H1 (cell line): Measurements from ENCODE around the gene PTX4. TPM values are rescaled to one million over a fixed set of nuclear protein-coding genes. Genes with fewer than 3 reads are reported as not detected.
A peak's percentile ranks its signal among the peaks of the same experiment; 100 is the strongest.

Experiments
- CTCF ChIA-PET: fragments of 300-600 bp; sonication (Branson Sonifier 250); formaldehyde crosslinking; loops from one replicate; lab custom pipeline; 2021; ENCODE audit not compliant: partially characterized antibody; lab: Charles Lee
- POLR2A ChIA-PET: fragments of 300-600 bp; sonication (Branson Sonifier 250); formaldehyde crosslinking; loops from one replicate; lab custom pipeline; 2021; ENCODE audit warnings: inconsistent platforms; ENCODE audit not compliant: partially characterized antibody; lab: Charles Lee
- DNase-seq, 2 experiments: peaks; one replicate each; pipeline versions ENCODE4 v3.0.0 to v3.0.0-alpha.2; 2010 to 2022; ENCODE audit warnings: low spot score in 2 of 2, low read depth in 1 of 2, mixed read lengths in 1 of 2
- FAIRE-seq: peaks from 2 replicates; lab custom pipeline; 2011; peaks lifted over from hg19 to GRCh38; lab: Jason Lieb, UNC
- H2AFZ ChIP-seq: 2 replicates; pipeline ENCODE4 v1.8.1; 2012; ENCODE audit warnings: low read length, inconsistent platforms
- H2AK5ac ChIP-seq: 2 replicates; pipeline ENCODE4 v1.6.1; 2013; ENCODE audit warnings: low read depth, low read length
- H2BK120ac ChIP-seq: replicated peaks from 2 replicates; pipeline ENCODE3; 2013; ENCODE audit warnings: low read depth, low read length, inconsistent platforms
- H2BK12ac ChIP-seq: 2 replicates; pipeline ENCODE4 v1.6.1; 2013; ENCODE audit warnings: low read depth, low read length
- H2BK15ac ChIP-seq: 2 replicates; pipeline ENCODE4 v1.6.1; 2013; ENCODE audit warnings: low read length
- H2BK20ac ChIP-seq: 2 replicates; pipeline ENCODE4 v1.6.1; 2013; ENCODE audit warnings: low read length
- H2BK5ac ChIP-seq: 2 replicates; pipeline ENCODE4 v1.6.1; 2013; ENCODE audit warnings: low read depth, low read length
- H3K14ac ChIP-seq: 2 replicates; pipeline ENCODE4 v1.6.1; 2013; ENCODE audit warnings: inconsistent platforms; ENCODE audit not compliant: insufficient read length
- H3K18ac ChIP-seq: 2 replicates; pipeline ENCODE4 v1.6.1; 2013; ENCODE audit warnings: low read length; ENCODE audit errors: extremely low read depth
- H3K23ac ChIP-seq: 2 replicates; pipeline ENCODE4 v1.6.1; 2013; ENCODE audit warnings: inconsistent platforms; ENCODE audit not compliant: insufficient read length
- H3K23me2 ChIP-seq: 2 replicates; pipeline ENCODE4 v1.6.1; 2013; ENCODE audit warnings: low read depth, low read length
- H3K27ac ChIP-seq: 2 replicates; pipeline ENCODE4 v1.6.1; 2011; ENCODE audit warnings: low read depth, low read length, inconsistent platforms
- H3K27me3 ChIP-seq, 4 experiments: replicated peaks in 1 of 4; 1 replicate in 1 of 4; 2 replicates in 3 of 4; pipeline versions ENCODE4 v1.6.1 to v1.8.1; 2011 to 2013; ENCODE audit warnings: low read length in 3 of 4, mild to moderate bottlenecking in 3 of 4, inconsistent platforms in 2 of 4, mixed read lengths in 2 of 4, moderate library complexity in 1 of 4; ENCODE audit not compliant: control insufficient read depth in 3 of 4, insufficient read depth in 3 of 4; ENCODE audit errors: extremely low read depth in 1 of 4
- H3K36me3 ChIP-seq, 4 experiments: 2 replicates each; pipeline versions ENCODE4 v1.6.1 to v1.8.1; 2011 to 2013; ENCODE audit warnings: mild to moderate bottlenecking in 4 of 4, low read length in 3 of 4, moderate library complexity in 2 of 4, control low read depth in 1 of 4, inconsistent platforms in 1 of 4; ENCODE audit not compliant: insufficient read depth in 4 of 4, control insufficient read depth in 2 of 4
- H3K4ac ChIP-seq: replicated peaks from 2 replicates; pipeline ENCODE3; 2013; ENCODE audit warnings: low read length, low read depth, mixed read lengths, inconsistent platforms; ENCODE audit not compliant: insufficient read length
- H3K4me1 ChIP-seq, 4 experiments: replicated peaks in 1 of 4; 1 replicate in 1 of 4; 2 replicates in 3 of 4; pipeline versions ENCODE4 v1.6.1 to v1.8.1; 2011 to 2013; ENCODE audit warnings: low read length in 3 of 4, inconsistent platforms in 2 of 4, mixed read lengths in 1 of 4; ENCODE audit not compliant: insufficient read depth in 4 of 4, control insufficient read depth in 3 of 4
- H3K4me2 ChIP-seq, 2 experiments: 2 replicates each; pipeline versions ENCODE4 v1.6.1 to v1.8.1; 2011 to 2013; ENCODE audit warnings: low read depth in 2 of 2, low read length in 2 of 2, control low read depth in 1 of 2, inconsistent platforms in 1 of 2, mild to moderate bottlenecking in 1 of 2; ENCODE audit not compliant: insufficient read depth in 1 of 2
- H3K4me3 ChIP-seq, 4 experiments: fragments of 200-600, 300-600 bp in 1 of 4; sonication (generic), shearing (Covaris generic), sonication (Bioruptor Twin) in 1 of 4; 2 replicates each; pipeline versions ENCODE4 v1.5.1 to v1.8.1; 2011 to 2016; ENCODE audit warnings: low read length in 4 of 4, low read depth in 3 of 4, control low read depth in 2 of 4, inconsistent platforms in 2 of 4, mild to moderate bottlenecking in 2 of 4, mixed read lengths in 1 of 4, moderate library complexity in 1 of 4; ENCODE audit not compliant: insufficient read depth in 2 of 4; ENCODE audit errors: extremely low read depth in 1 of 4
- H3K56ac ChIP-seq: replicated peaks from 2 replicates; pipeline ENCODE3; 2013; ENCODE audit warnings: low read depth, mild to moderate bottlenecking, mixed read lengths, low read length, inconsistent platforms; ENCODE audit not compliant: insufficient read length
- H3K79me1 ChIP-seq: 2 replicates; pipeline ENCODE4 v1.6.1; 2013; ENCODE audit warnings: low read depth, low read length, control low read depth
- H3K79me2 ChIP-seq, 2 experiments: 2 replicates each; pipeline versions ENCODE4 v1.6.1 to v1.8.1; 2012 to 2013; ENCODE audit warnings: low read length in 2 of 2, mild to moderate bottlenecking in 2 of 2, inconsistent platforms in 1 of 2; ENCODE audit not compliant: insufficient read depth in 2 of 2, control insufficient read depth in 1 of 2
- H3K9ac ChIP-seq, 4 experiments: replicated peaks in 1 of 4; 1 replicate in 1 of 4; 2 replicates in 3 of 4; pipeline versions ENCODE4 v1.6.1 to v1.8.1; 2011 to 2013; ENCODE audit warnings: low read depth in 3 of 4, low read length in 3 of 4, control low read depth in 2 of 4, mild to moderate bottlenecking in 2 of 4, moderate library complexity in 2 of 4, inconsistent platforms in 1 of 4; ENCODE audit errors: extremely low read depth in 1 of 4
- H3K9me3 ChIP-seq, 2 experiments: 2 replicates each; pipeline versions ENCODE4 v1.6.1 to v1.8.1; 2012 to 2013; ENCODE audit warnings: mild to moderate bottlenecking in 2 of 2, moderate library complexity in 2 of 2, control low read depth in 1 of 2, inconsistent platforms in 1 of 2, low read depth in 1 of 2, low read length in 1 of 2, mixed read lengths in 1 of 2; ENCODE audit not compliant: insufficient read depth in 2 of 2
- H4K20me1 ChIP-seq, 2 experiments: replicated peaks in 1 of 2; 2 replicates each; pipeline versions ENCODE3 to v1.8.1; 2011 to 2013; ENCODE audit warnings: inconsistent platforms in 2 of 2, low read length in 2 of 2, mild to moderate bottlenecking in 1 of 2; ENCODE audit not compliant: insufficient read depth in 2 of 2, control insufficient read depth in 1 of 2
- H4K5ac ChIP-seq: 2 replicates; pipeline ENCODE4 v1.6.1; 2013; ENCODE audit warnings: low read length, low read depth, mixed read lengths, inconsistent platforms; ENCODE audit not compliant: insufficient read length
- H4K8ac ChIP-seq: 2 replicates; pipeline ENCODE4 v1.8.0; 2013; ENCODE audit warnings: mild to moderate bottlenecking, moderate library complexity, low read length, inconsistent platforms; ENCODE audit not compliant: insufficient read depth; ENCODE audit errors: extremely low read depth
- H4K91ac ChIP-seq: replicated peaks from 2 replicates; pipeline ENCODE3; 2013; ENCODE audit warnings: low read length, mixed read lengths, inconsistent platforms; ENCODE audit not compliant: insufficient read length
- SIX5 ChIP-seq: IDR thresholded peaks from 2 replicates; pipeline ENCODE4 v1.6.1; 2011; ENCODE audit warnings: mild to moderate bottlenecking, low read depth, low read length
- SP1 ChIP-seq: IDR thresholded peaks from 2 replicates; pipeline ENCODE4 v1.6.1; 2011; ENCODE audit warnings: low read depth, low read length
- SP2 ChIP-seq: IDR thresholded peaks from 2 replicates; pipeline ENCODE4 v1.6.1; 2012; ENCODE audit warnings: mild to moderate bottlenecking, low read length, inconsistent platforms
- WGBS, 2 experiments: shearing (Covaris generic) in 1 of 2; methylation state at CpG; one replicate each; pipeline versions ENCODE4 v1.1.6 to v1.1.7; 2013 to 2015; ENCODE audit warnings: low lambda C conversion rate in 2 of 2, mixed read lengths in 2 of 2, inconsistent platforms in 1 of 2, low coverage in 1 of 2, missing lambda C conversion rate in 1 of 2; ENCODE audit not compliant: insufficient replicate concordance in 2 of 2, insufficient coverage in 1 of 2, insufficient read length in 1 of 2; ENCODE audit errors: extremely low coverage in 1 of 2, missing lambda C conversion rate in 1 of 2; 5-methylcytosine and 5-hydroxymethylcytosine counted together
- polyA plus RNA-seq, 7 experiments: library from polyadenylated mRNA; depleted of rRNA in 3 of 7; stranded (reverse) in 5 of 7; unstranded in 2 of 7; fragments of >200 nt in 5 of 7; fragments of 200-250 nt in 2 of 7; gene quantifications; 1 replicate in 5 of 7; 2 replicates in 1 of 7; 4 replicates in 1 of 7; pipeline versions ENCODE4 v1.2.1 to v1.2.3, GENCODE V29; 2011 to 2013; ENCODE audit warnings: missing spikeins in 2 of 7, mixed read lengths in 2 of 7
- total RNA-seq: library from RNA; stranded (reverse); fragmentation: NEBNext Ultra II Directional; extraction: Animal tissue kit (Norgen Biotek cat#: 25700); gene quantifications from 2 replicates; pipeline ENCODE4 v1.2.1, GENCODE V29; 2021
- TF ChIP-seq, protein P1 (sequence below): IDR thresholded peaks from 2 replicates; pipeline ENCODE4 v1.6.1; 2012; ENCODE audit warnings: low read length, inconsistent platforms

Gene PTX4
- total and polyA plus RNA-seq, 2 of the 8 experiments (the other 6 are each of a cell fraction or from before 2014, with no cell fraction given), result not detected

DNA sequence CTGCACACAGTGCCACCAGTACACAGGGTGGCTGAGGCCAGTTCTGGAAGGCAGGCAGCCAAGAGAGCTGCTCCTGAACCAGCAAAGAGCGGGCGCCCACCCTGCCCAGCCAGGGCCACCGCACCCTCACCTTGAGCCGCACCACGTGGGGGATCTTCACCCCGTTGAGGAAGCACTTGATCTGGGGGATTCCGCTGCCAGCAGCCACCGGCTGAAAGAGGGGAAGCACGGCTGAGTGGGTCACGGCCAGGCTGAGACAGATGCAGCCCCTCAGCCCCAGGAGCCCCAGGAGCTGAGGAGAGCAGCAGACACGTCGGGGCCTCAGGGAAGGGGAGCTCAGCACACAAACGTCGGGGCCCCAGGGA, 29.8 kb downstream of the PTX4 start:
- no peak overlapping the region for H2AK5ac ChIP-seq
- no peak overlapping the region for H2AFZ ChIP-seq
- WGBS, 2 experiments, result 91% methylated on average over 9 of the region's 14 CpGs; no CpG with 5 or more reads in 1 of the 2 experiments
- peaks cover 0 to 39% (median 9%) of the 10 kb centered on the region in 4 experiments; a peak in 6 of 8 replicates for H3K36me3 ChIP-seq
- H3K79me1 ChIP-seq, result no peaks in the 10 kb centered on the region; the same call in 1 of the 2 replicates
- H3K9me3 ChIP-seq, result no peaks in the 10 kb centered on the region
- TF ChIP-seq SP2 (no peak), SIX5 (no peak), SP1 (no peak)
- TF ChIP-seq, protein P1, sequence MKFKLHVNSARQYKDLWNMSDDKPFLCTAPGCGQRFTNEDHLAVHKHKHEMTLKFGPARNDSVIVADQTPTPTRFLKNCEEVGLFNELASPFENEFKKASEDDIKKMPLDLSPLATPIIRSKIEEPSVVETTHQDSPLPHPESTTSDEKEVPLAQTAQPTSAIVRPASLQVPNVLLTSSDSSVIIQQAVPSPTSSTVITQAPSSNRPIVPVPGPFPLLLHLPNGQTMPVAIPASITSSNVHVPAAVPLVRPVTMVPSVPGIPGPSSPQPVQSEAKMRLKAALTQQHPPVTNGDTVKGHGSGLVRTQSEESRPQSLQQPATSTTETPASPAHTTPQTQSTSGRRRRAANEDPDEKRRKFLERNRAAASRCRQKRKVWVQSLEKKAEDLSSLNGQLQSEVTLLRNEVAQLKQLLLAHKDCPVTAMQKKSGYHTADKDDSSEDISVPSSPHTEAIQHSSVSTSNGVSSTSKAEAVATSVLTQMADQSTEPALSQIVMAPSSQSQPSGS, result no peak
- TF ChIP-seq, all 59 proteins: peak for 0
- no peak overlapping the region for H3K4me3 ChIP-seq
- no peak overlapping the region for H4K91ac ChIP-seq
- no peaks in the 10 kb centered on the region for H3K27me3 ChIP-seq
- H4K20me1 ChIP-seq, result peaks cover 0 to 7% of the 10 kb centered on the region in 2 experiments
- H3K4me2 ChIP-seq, result no peak overlapping the region
- H3K79me2 ChIP-seq, result no peaks in the 10 kb centered on the region; a peak in 1 of 4 replicates
- H2BK120ac ChIP-seq, result no peak overlapping the region
- H3K23me2 ChIP-seq, result no peaks in the 10 kb centered on the region
- no peak overlapping the region for H4K8ac ChIP-seq
- no peak overlapping the region for H4K5ac ChIP-seq
- no peaks in the 10 kb centered on the region for H3K4me1 ChIP-seq
- no peak overlapping the region for H2BK15ac ChIP-seq
- no peak overlapping the region for H3K23ac ChIP-seq
- ChIA-PET POLR2A (interaction anchor here (0.6 to 2.2 kb wide), 4 partner anchors 11 to 144 kb away, joined by 3 to 6 read pairs (median 3); no protein-coding TSS in a partner anchor), CTCF (interaction anchor here (0.6 to 0.8 kb wide), 3 partner anchors 12 to 99 kb away, joined by 3 to 4 read pairs (median 3); no protein-coding TSS in a partner anchor)
- no peak overlapping the region for H2BK20ac ChIP-seq
- H2BK5ac ChIP-seq, result no peak overlapping the region
- H3K27ac ChIP-seq, result no peak overlapping the region
- H3K14ac ChIP-seq, result no peak overlapping the region
- no peak for FAIRE-seq
- no peak overlapping the region for H3K4ac ChIP-seq
- H2BK12ac ChIP-seq, result no peak overlapping the region
- peak in 1 of 2 experiments; percentile 17 for DNase-seq
- H3K56ac ChIP-seq, result no peak overlapping the region
- no peak overlapping the region for H3K9ac ChIP-seq
- no peak overlapping the region for H3K18ac ChIP-seq
